DMS 273 (cell line): ENCODE measurements around the gene DGKQ.

Experiments
- DNase-seq: peaks from one replicate; lab custom pipeline; 2025; ENCODE audit not compliant: unreplicated experiment; lab: John Stamatoyannopoulos, UW

DGKQ gene

DNA sequence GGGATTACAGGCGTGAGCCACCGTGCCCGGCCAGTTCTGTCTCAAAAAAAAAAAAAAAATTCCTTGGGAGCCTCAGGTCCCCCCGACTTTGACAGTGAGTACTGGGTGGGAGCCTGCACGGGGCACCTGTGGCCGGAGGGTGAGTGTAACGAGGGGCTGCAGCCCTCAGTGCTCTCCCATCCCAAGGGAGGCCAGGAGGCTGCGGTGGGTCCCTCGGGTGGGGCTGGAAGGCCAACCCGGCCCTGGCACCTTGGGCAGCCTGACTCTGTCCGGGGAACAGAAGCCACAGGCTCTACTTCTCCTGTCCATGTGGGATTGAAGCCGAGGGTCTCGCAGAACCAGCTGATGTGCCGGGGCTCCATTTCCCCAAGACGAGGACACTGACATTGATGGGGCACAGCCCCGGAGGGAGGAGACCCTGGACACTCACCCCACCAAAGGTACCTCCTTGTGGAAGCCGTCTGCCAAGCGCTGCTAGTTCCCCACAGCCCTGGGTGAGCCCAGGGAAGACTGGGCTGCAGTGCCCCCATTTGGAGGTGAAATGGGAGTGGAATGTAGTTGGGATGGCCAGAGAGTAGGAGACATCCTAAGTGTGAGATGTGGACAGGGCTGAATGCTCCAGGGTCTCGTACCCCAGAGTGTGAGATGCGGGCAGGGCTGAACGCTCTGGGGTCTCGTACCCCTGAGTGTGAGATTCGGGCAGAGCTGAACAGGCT lies 22.1 kb upstream of the DGKQ start:
- peak; percentile 42 for DNase-seq

DNA sequence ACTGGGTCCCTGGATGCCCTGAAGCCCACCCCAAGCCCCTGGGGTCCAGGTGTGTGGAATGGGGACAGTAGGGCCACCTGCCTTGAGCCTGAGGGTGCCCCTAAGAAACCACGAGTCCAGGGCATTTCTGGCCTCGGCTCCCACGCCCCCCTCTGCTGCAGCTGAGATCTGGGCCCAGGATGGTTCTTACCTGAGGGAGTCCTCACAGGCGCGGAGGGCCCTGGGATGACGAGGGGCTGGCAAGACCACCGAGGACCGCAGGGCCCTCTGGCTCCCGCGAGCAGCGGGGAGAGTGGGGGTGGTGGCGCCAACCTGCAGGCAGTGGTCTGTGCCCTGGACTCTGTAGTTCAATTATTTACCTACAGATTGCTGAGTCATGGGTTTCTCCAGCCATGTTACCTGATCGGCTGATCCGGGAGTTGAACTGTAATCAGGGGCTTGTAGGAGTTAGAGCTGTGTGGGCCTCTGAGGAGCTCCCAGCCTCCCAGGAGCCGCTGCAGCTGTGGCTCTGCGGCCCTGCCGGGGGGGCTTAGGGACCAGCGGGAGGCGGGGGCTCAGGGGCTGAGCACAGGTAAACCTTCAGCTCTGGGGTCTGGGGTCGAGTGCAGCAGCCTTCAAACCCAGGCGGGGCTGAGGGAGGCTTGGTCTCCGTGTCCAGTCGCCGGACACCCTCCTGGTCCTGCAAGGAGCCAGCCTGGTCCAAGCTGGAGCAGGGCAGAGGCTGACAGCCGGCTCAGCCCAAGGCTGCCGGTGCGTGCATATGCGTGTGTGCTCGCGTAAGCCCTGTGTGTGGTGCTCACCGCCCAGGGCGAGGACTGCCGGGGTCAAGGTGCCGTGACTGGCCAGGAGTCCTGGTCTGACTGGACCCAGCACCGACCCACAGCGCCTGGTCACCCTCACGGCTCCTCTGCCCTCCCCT lies 20.0 kb upstream of the DGKQ start, which contains the start of gene SLC26A1:
Gene SLC26A1 (minus strand): TSS at position 294 of the 919 bp plus-strand sequence. CDS start 1,701 bp downstream, outside the sequence.
- DNase-seq = peak; percentile 30

DNA sequence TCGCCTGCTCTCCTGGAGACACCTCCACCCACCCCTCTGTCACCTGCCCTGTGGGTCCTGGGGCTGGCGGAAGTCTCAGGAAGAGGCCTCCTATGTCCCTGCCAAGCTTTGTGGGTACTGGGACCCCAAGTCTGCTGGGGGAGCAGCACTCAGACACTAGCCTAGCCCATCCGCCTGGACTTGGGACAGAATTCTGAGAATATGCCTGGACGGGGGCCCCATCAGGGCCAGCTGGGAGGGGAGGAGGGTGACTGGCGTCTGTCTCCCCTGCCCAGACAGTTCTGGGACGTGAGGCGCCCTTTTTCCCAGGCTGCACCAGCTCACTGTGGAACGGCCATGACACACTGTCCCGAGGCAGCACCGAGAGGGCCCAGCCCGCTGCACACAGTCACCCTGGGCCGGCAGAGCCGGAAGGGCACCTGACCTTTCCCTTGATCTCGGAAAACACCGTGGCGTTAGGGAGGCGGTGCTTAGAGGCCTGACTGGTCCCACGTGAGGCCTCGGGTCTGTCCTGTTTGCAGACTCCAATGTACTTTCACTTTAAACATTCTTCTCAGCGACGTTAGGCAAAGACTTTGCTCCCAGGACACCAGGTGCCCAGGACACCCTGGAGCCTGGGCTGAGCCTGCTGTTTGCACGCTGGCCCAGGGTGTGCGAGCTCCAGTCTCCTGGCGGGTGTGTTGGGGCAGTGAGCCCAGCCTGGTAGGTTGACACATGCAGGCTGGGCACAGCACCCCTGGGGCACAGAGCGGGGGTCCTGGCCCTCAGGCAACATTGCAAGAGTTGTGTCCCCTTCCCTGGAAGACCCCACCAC lies 19.1 kb upstream of the DGKQ start:
- DNase-seq = no peak

DNA sequence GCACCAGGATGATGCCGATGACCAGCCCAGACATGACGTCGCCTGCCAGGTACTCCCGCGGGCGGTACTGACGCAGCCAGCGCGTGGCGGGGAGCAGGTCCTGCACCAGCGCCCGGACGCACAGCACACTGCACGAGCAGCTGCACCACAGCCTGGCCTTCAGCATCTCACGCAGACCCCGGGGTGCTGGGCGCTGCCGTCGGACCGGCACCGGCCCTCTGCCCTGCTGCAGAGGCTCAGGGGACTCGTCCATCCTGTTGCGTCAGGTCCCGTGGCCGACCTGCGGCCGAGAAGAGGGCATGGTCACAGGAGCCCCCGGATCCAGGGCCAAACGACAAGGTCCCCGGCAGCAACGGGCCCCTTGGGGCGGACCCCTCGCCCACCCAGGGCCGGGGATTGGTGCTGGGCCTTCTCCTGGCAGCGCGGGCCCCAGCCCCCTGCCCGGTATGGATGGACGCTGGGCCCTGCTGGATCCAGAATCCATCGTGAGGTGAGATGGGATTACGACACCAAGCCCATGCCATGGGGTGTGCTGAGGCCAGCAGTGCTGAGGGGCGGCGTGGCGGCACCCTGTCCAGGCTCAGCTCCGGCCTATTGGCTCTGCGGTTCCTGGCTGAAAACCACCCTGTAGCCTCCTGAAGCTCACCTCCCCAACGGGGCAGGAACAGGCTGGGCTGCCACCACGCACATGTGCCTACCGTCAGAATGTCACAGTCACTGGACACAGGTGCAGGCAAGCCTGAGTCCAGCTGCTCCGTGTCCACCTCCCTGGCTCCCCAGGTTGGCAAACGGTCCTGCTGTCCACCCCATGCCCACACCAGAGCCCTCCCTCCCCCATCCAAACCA lies 18.3 kb upstream of the DGKQ start:
- no peak for DNase-seq

DNA sequence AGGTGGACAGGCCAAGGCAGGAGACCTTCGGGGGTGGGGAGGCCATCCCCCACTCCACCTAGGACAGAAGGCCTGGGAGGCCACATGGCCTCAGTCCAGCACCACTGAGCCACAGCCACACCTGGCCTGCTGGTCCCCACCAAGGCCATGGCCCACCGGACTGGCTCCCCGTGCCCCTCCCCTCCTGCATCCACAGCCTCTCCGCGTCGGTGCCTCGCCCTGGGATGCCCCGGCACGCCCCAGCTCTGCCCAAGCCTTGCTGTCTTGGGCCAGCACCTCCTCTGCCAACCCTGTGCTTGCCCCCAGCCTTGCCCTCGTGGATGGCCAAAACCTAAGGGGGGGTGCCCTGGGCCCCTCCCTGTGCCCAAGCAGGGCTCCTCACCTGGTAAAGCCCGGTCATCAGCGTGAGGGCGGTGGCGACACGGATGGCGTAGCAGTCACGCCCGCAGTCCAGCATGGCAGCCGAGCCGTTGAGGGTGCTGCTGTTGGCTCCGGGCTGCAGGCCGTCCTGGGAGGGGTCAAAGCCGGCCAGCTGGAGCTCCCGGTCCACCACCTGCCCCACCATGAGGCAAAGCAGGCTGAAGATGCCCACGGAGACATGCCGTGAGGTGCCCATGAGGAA lies 17.5 kb upstream of the DGKQ start:
- no peak for DNase-seq

DNA sequence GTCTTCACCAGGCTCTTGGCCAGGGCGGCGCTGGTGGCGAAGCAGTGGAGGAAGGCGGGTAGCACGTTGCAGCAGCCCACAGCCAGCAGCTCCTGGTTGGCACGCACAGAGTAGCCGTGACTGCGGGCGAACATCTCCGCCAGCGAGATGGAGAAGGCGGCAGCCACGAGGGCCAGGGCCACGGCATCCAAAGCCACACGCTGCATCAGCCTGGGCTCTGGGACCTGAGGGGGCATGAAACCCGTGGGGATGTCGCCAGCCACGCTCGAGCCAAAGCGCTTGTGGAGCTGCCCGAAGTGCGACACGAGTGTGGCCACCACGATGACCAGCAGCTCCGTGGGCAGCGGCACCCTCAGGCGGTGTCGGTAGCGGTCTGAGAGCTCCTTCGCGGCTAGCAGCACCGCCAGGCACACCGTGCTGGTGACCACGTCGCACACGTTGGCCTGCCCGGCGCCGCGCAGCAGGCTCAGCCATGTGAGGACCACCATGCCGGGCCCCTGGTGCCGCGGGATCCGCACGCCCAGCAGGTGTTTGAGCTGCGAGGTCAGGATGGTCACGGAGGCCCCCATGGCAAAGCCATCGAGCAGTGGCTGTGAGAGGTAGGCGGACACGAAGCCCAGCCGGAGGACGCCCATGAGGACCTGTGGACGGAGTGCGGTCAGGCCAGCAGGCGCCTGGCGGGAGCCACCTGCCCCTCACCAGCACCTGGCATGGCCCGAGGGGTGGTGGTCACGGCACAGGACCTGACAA lies 16.5 kb upstream of the DGKQ start:
- no peak for DNase-seq

DNA sequence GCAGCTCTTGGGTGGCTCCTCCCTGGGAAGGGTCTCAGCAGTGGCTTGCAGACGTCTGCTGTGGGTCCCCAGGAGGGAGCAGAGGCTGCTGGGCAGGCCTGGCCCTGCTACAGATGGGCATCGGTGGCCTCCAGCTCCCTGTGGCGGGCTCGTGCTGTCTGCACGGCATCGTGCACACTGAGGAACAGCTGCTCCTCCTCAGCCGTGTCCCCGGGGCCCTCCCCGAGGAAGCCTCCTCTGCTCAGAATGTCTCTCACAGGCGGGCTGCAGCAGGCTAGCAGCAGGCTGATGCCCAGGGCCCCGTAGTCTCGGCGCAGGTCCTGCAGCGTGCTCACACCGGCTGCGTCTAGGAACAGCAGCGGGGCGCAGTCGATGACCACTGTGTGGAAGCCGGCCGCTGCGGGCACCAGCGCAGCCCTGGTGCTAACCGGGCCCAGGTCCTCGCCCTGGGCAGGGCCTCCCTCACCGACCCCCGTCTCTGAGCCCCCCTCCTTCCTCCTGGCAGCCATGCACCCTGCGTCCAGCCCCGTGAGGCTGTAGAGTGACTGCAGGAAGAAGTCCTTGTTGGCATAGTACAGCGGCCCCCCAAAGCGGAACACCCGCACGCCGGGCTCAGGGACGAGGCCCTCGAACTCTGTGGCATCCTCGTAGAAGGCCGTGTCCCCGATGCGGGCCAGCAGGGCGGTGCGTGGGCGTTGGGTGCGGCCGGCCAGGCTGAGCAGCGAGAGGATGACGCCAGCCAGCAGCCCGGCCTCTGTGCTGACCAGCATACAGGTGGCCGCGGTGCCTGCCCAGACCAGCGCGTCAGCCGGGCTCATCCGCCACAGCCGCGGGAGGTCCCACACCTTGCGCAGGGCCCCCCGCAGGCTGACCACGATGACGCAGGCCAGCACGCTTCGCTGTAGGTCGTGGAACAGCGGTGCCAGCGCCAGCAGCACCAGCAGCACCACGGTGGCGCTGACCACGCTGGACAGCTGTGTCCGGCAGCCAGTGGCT lies 15.7 kb upstream of the DGKQ start:
- peak; percentile 52 for DNase-seq

DNA sequence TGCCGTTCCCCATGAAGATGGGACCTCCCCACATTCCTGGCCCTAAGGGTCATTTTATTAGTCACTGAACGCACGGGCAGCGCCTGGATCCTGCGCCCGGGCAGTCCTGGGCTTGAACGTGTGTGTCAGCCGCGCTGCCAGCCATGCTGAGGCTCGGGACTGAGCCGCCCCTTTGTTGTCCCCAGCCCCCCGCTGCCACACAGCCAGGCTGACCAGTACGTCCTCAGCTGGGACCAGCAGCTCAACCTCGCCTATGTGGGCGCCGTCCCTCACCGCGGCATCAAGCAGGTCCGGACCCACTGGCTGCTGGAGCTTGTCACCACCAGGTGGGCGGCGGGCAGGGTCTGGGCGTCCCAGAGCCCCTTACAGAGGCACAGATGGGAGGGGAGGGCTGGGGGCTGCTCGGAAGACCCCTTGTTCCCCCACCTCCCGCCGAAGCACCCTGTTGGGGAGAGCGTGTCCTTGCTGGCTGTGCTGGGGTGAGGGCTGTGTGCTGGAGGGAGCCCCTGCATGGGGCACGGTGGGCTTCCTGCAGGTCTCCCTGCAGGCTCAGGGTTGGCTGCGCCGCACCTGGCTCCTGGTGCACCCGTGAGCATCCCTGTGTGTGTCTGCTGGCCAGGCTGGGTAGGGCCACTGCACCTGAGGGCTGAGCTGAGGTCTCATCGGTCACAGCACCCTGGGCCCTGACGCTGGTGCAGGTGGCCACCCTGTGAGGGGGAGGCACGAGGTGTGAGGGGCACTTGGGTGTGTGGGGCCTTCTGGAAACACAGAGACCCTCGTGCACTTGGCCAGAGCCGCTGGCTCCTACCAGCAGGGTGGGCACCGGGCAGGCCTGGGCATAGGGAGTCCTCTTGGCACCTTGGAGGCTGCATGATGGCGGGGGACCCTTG lies 14.5 kb upstream of the DGKQ start:
- DNase-seq = no peak

DNA sequence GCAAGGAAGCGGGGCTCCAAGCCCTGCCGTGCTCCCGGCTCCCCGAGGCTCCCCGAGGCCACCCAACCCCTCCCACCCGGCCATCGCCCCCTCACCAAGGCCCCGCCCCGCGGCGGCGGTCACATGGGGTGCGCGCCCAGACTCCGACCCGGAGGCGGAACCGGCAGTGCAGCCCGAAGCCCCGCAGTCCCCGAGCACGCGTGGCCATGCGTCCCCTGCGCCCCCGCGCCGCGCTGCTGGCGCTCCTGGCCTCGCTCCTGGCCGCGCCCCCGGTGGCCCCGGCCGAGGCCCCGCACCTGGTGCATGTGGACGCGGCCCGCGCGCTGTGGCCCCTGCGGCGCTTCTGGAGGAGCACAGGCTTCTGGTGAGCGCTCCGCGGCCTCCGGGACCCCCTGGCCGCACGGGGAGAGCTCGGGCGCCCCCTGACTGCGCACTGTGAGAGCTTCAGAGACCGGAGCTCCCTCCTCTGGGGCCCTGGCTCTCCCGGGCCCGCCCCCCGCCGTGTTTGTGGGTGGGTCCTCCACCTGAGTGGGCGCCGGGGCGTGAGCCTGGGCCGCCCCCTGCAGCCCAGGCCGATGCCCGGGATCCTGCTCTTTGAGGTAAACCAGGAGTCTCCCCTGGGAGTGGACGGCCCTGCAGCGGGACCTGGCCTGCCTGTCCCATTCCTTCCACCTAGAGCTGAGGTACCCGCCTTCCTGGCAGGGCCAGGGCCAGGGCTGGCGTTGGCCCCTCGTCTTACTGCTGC lies 13.7 kb upstream of the DGKQ start, which contains the start of gene IDUA:
Gene IDUA (plus strand): TSS at position 166 of the 745 bp plus-strand sequence. CDS start 41 bp downstream, at position 207.
- peak; percentile 78 for DNase-seq

DNA sequence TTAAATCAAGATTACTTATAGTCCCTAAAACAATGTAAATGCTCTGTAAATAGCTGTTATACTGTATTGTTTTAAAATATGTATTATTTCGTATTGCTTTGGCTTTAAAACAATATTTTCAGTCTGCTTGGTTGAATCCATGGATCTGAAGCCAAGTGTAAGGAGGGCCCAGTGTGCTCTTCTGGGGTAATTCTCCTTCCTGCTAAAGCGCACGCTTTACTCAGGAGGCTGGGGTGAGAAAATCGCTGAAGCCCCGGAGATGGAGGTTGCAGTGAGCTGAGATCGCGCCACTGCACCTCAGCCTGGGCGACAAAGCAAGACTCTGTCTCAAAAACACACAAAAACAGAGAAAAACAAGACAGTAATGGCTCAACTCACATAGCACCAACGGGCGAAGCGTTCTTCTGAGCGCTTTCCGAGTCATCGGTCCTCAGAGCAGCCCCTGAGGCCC lies 13.1 kb upstream of the DGKQ start:
- no peak for DNase-seq

DNA sequence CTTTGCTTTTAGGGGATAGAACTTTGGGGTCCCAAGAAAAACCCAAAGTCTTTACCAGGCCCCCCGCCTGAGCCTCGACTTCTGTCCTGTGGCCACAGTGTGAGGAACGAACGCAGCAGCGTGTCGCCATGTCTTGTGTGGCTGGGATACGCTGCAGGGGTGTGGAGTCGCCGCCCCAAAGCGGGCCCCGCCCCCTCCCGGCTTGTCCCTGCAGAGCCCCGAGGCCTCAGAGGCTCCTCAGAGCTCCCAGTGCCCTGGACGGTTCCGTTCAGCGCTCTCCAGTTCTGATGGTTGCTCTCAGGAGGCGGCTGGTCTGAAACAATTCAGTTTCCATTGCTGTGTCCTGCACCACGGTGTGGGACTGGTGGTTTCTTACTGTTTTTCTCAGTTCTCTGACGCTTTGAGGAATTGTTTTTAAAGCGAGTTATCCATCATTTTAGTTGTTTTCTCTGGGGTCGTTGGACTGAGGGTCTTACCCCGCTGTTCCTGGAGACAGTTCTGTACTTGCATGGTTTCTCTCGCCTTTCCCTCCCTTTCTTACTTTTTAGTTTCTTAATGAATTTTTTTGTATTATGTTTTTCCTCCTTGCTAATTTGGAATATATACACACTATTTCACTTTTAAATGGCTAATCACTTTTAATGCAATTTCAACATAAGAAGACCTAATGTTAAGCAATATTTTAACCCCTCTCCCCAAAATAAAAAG lies 11.9 kb upstream of the DGKQ start:
- no peak for DNase-seq

DNA sequence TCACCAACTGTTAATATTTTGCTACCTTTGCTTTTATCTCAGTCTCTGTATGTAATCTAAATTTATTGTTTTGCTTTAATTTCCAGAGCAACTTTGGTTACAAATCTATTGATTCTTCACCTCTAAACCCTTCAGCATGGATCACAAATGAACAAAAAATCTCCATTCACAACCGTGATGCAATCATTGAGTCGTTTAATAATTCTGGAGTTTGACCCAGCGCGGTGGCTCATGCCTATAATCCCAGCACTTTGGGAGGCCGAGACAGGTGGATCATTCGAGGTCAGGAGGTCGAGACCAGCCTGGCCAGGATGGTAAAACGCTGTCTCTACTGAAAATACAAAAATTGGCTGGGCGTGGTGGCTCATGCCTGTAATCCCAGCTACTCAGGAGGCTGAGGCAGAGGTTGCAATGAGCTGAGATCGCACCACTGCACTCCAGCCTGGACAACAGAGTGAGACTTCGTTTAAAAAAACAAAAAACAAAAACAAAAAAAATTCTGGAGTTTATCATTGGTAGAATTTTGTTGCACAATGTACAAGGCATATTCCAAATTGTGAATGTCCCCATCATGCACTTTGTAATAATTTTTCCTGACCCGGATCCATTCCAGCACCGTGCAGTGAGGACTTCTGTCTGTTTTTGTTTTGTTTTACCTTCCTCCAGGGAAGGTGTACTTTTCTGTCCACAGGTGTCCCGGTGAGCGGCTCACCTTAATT lies 11.1 kb upstream of the DGKQ start:
- DNase-seq = no peak

DNA sequence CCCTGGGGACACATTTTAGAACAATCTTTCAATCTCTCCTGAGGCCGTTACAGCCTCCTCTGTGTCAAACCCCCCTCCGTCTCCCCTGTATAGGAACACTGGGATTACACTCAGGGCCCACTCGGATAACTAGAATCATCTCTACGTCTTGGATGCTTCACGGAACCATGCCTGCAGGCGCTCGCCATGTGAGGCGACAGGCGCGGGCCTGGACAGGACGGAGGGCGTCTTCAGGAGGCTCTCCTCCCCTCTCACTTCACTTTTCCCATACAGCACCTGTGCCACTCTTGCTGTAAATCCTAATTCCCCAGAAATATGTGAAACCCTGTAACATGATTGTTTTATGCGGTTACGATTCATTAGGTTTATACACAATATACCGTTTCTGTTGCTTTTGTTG lies 9.4 kb upstream of the DGKQ start:
- DNase-seq = no peak

DNA sequence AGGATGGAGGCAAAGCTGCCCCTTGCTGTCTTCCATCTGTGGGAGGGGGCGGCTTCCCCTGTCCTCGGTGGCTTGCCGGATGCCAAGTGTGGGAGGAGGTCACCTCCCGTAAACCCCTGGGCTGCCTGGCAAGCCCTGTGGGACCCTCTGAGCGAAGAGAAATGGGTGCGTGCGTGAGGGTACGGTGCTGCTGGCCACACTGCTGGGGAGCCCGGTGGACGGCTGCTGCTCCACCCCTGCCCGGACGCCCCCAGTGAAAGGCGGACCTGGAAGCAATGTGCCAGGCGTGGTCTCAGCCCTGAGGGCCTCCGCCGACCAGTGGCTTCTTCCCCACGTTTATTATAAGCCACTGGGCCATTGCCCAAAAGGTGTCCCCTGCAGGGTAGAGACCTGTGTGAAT lies 8.9 kb upstream of the DGKQ start:
- no peak for DNase-seq
